Endothelial cell of umbilical vein (primary cell): ENCODE data around the gene ANK2. TPM values are rescaled to one million over a fixed set of nuclear protein-coding genes. Genes with fewer than 3 reads are reported as not detected.

Experiments
- BruUV-seq: library from RNA; stranded (reverse); fragments of 400-500 nt; replicated peaks from 2 replicates; lab custom pipeline; 2021; lab: Mats Ljungman, UMichigan
- CTCF ChIA-PET: fragments of 300-600, 350-600 bp; sonication (Branson Sonifier 250); formaldehyde crosslinking; loops from one replicate; lab custom pipeline; 2021; ENCODE audit warnings: antibody characterized with exemption, inconsistent platforms; lab: Charles Lee
- POLR2A ChIA-PET: fragments of 300-600, 350-600 bp; sonication (Branson Sonifier 250); formaldehyde crosslinking; loops from one replicate; lab custom pipeline; 2021; ENCODE audit warnings: antibody characterized with exemption, inconsistent platforms; lab: Charles Lee
- DNase-seq: peaks from one replicate; pipeline ENCODE4 v3.0.0-alpha.2; 2011; ENCODE audit warnings: low read depth, low spot score
- FAIRE-seq: peaks from 2 replicates; lab custom pipeline; 2011; peaks lifted over from hg19 to GRCh38; lab: Jason Lieb, UNC
- H2AFZ ChIP-seq: 2 replicates; pipeline ENCODE4 v1.6.0; 2012; ENCODE audit warnings: low read depth, low read length, control low read depth, inconsistent platforms
- H3K27ac ChIP-seq: 2 replicates; pipeline ENCODE4 v1.5.1; 2011; ENCODE audit warnings: low read depth, mild to moderate bottlenecking, control low read depth, low read length, moderate library complexity; ENCODE audit not compliant: insufficient read depth
- H3K27me3 ChIP-seq, 2 experiments: 2 replicates each; pipeline versions ENCODE4 v1.6.0 to v1.6.1; 2011; ENCODE audit warnings: low read length in 2 of 2, mixed read lengths in 1 of 2; ENCODE audit not compliant: control insufficient read depth in 2 of 2, insufficient read depth in 2 of 2
- H3K36me3 ChIP-seq, 2 experiments: 2 replicates in 1 of 2; 3 replicates in 1 of 2; pipeline ENCODE4 v1.5.1; 2011; ENCODE audit warnings: low read length in 2 of 2, mild to moderate bottlenecking in 1 of 2, moderate library complexity in 1 of 2; ENCODE audit not compliant: control insufficient read depth in 2 of 2, insufficient read depth in 2 of 2; ENCODE audit errors: extremely low read depth in 1 of 2
- H3K4me1 ChIP-seq: 3 replicates; pipeline ENCODE4 v1.5.1; 2011; ENCODE audit warnings: mild to moderate bottlenecking, low read length; ENCODE audit not compliant: control insufficient read depth, insufficient read depth; ENCODE audit errors: extremely low read depth
- H3K4me2 ChIP-seq: 2 replicates; pipeline ENCODE4 v1.6.1; 2011; ENCODE audit warnings: low read length, control low read depth, mixed read lengths; ENCODE audit not compliant: insufficient read depth
- H3K4me3 ChIP-seq, 3 experiments: fragments of 200-600 bp in 1 of 3; sonication (generic), shearing (Covaris generic) in 1 of 3; replicated peaks in 1 of 3; 2 replicates each; pipeline ENCODE4 v1.5.1; 2011 to 2016; ENCODE audit warnings: control low read depth in 3 of 3, low read length in 3 of 3, mild to moderate bottlenecking in 2 of 3, inconsistent platforms in 1 of 3, low read depth in 1 of 3, moderate library complexity in 1 of 3; ENCODE audit not compliant: insufficient read depth in 1 of 3
- H3K79me2 ChIP-seq: 2 replicates; pipeline ENCODE4 v1.6.0; 2012; ENCODE audit warnings: low read length, inconsistent platforms; ENCODE audit not compliant: control insufficient read depth, insufficient read depth
- H3K9ac ChIP-seq: replicated peaks from 2 replicates; pipeline ENCODE3; 2011; ENCODE audit warnings: low read length, control low read depth; ENCODE audit not compliant: insufficient read depth; ENCODE audit errors: extremely low read depth
- H3K9me1 ChIP-seq: replicated peaks from 3 replicates; pipeline ENCODE4 v1.6.0; 2011; ENCODE audit warnings: mild to moderate bottlenecking, low read length; ENCODE audit not compliant: control insufficient read depth, insufficient read depth; ENCODE audit errors: extremely low read depth
- H3K9me3 ChIP-seq: replicated peaks from 2 replicates; pipeline ENCODE4 v1.5.1; 2012; ENCODE audit warnings: low read length, inconsistent platforms; ENCODE audit not compliant: control insufficient read depth, insufficient read depth
- H4K20me1 ChIP-seq: replicated peaks from 2 replicates; pipeline ENCODE3; 2011; ENCODE audit warnings: mild to moderate bottlenecking, low read length; ENCODE audit not compliant: control insufficient read depth, insufficient read depth; ENCODE audit errors: extremely low read depth
- CTCF ChIP-seq, 2 donors: IDR thresholded peaks; 1 replicate in 1 of 2; 2 replicates in 1 of 2; pipeline ENCODE4 v1.5.1; 2011; ENCODE audit warnings: low read length in 2 of 2, mild to moderate bottlenecking in 2 of 2, moderate library complexity in 2 of 2, control low read depth in 1 of 2, inconsistent platforms in 1 of 2, low read depth in 1 of 2; ENCODE audit not compliant: insufficient read depth in 1 of 2; ENCODE audit errors: extremely low read depth in 1 of 2
- EZH2 ChIP-seq: IDR thresholded peaks from 2 replicates; pipeline ENCODE4 v1.6.1; 2012; ENCODE audit warnings: borderline replicate concordance, low read depth, mild to moderate bottlenecking, moderate library complexity, low read length, inconsistent platforms; ENCODE audit not compliant: severe bottlenecking
- FOS ChIP-seq: IDR thresholded peaks from 2 replicates; pipeline ENCODE4 v1.6.1; 2011; ENCODE audit warnings: mild to moderate bottlenecking, low read length, moderate library complexity, borderline replicate concordance; ENCODE audit not compliant: insufficient read depth
- GATA2 ChIP-seq: IDR thresholded peaks from 2 replicates; pipeline ENCODE4 v1.7.0; 2011; ENCODE audit warnings: low read depth, mild to moderate bottlenecking, moderate library complexity, mixed read lengths, low read length; ENCODE audit not compliant: insufficient read length, insufficient read depth
- JUN ChIP-seq: IDR thresholded peaks from 2 replicates; pipeline ENCODE4 v1.6.1; 2011; ENCODE audit warnings: borderline replicate concordance, low read depth; ENCODE audit not compliant: insufficient read length, insufficient read depth
- MAX ChIP-seq: IDR thresholded peaks from 2 replicates; pipeline ENCODE4 v1.6.1; 2011; ENCODE audit not compliant: insufficient read depth, insufficient read length
- MYC ChIP-seq: IDR thresholded peaks from one replicate; pipeline ENCODE4 v1.6.1; 2011; ENCODE audit warnings: mild to moderate bottlenecking, low read depth, low read length
- POLR2A ChIP-seq: IDR thresholded peaks from 2 replicates; pipeline ENCODE4 v1.6.1; 2012; ENCODE audit warnings: low read depth, mild to moderate bottlenecking, control low read depth, low read length
- POLR2AphosphoS5 ChIP-seq: IDR thresholded peaks from 2 replicates; pipeline ENCODE4 v1.6.1; 2012; ENCODE audit warnings: low read depth, mild to moderate bottlenecking, control low read depth, low read length, moderate library complexity; ENCODE audit not compliant: insufficient read depth
- dilution Hi-C: fragments of 300-500 bp; cut with MboI; formaldehyde crosslinking; loops from one replicate; pipeline ENCODE4 v1.15.0; 2019; ENCODE audit warnings: low sequenced_read_pairs; ENCODE audit not compliant: extremely low pct_ligation_motif_present
- intact Hi-C: fragments of 100-400 bp; cut with micrococcal nuclease; formaldehyde crosslinking; loops from one replicate; pipeline ENCODE4 v1.10.0; 2022
- polyA plus RNA-seq, 4 experiments: library from polyadenylated mRNA; depleted of rRNA in 3 of 4; stranded (reverse) in 3 of 4; unstranded in 1 of 4; fragments of >200 nt; gene quantifications; 2 replicates each; pipeline versions ENCODE4 v1.2.1 to v1.2.3, GENCODE V29; 2011 to 2012; ENCODE audit warnings: missing spikeins in 1 of 4
- total RNA-seq: library from RNA; stranded (reverse); gene quantifications from 2 replicates; pipeline ENCODE4 v1.2.3, GENCODE V29; 2021

The ANK2 gene
- total and polyA plus RNA-seq, 2 donors (not counting 3 experiments of a cell fraction or from before 2014, with no cell fraction given) = not detected

- intact Hi-C loops = no loop called here
- Histone ChIP-seq H3K4me3 (no peak overlapping the region), H3K4me1 (no peaks in the 10 kb centered on the region), H3K9me3 (no peaks in the 10 kb centered on the region), H3K79me2 (no peaks in the 10 kb centered on the region), H3K27ac (no peak overlapping the region), H2AFZ (no peak overlapping the region), H4K20me1 (no peaks in the 10 kb centered on the region), H3K4me2 (no peak overlapping the region), H3K27me3 (no peaks in the 10 kb centered on the region), H3K9ac (no peak overlapping the region), H3K9me1 (no peaks in the 10 kb centered on the region), H3K36me3 (no peaks in the 10 kb centered on the region)
- no peak for FAIRE-seq
- POLR2A ChIA-PET = no interaction called here
- CTCF ChIA-PET = no interaction called here
- BruUV-seq = no TSS peak
- dilution Hi-C loops = no loop called here
- no peak for TF ChIP-seq GATA2
- no peak for TF ChIP-seq MYC
- no peak for TF ChIP-seq POLR2A
- TF ChIP-seq FOS = no peak
- TF ChIP-seq EZH2 = no peak
- TF ChIP-seq MAX = no peak
- TF ChIP-seq POLR2AphosphoS5 = no peak
- no peak for TF ChIP-seq JUN
- TF ChIP-seq CTCF (IDR thresholded peaks at IDR 0.05; ENCODE audit: extremely low read depth in 1 of 2, insufficient read depth in 1 of 2, low read depth in 1 of 2, low read length in 2 of 2) = no peak
- no peak for DNase-seq
Measured at GRCh38 chr4:113080050-113080449, 30.6 kb downstream of the ANK2 start.
